Endothelial cell of umbilical vein (primary cell): ENCODE measurements around the gene TMEM253. TPM values are rescaled to one million over a fixed set of nuclear protein-coding genes. Genes with fewer than 3 reads are reported as not detected.

Experiments
- BruUV-seq: library from RNA; stranded (reverse); fragments of 400-500 nt; replicated peaks from 2 replicates; lab custom pipeline; 2021; lab: Mats Ljungman, UMichigan
- CTCF ChIA-PET: fragments of 300-600, 350-600 bp; sonication (Branson Sonifier 250); formaldehyde crosslinking; loops from one replicate; lab custom pipeline; 2021; ENCODE audit warnings: antibody characterized with exemption, inconsistent platforms; lab: Charles Lee
- POLR2A ChIA-PET: fragments of 300-600, 350-600 bp; sonication (Branson Sonifier 250); formaldehyde crosslinking; loops from one replicate; lab custom pipeline; 2021; ENCODE audit warnings: antibody characterized with exemption, inconsistent platforms; lab: Charles Lee
- DNase-seq: peaks from one replicate; pipeline ENCODE4 v3.0.0-alpha.2; 2011; ENCODE audit warnings: low read depth, low spot score
- FAIRE-seq: peaks from 2 replicates; lab custom pipeline; 2011; peaks lifted over from hg19 to GRCh38; lab: Jason Lieb, UNC
- H2AFZ ChIP-seq: 2 replicates; pipeline ENCODE4 v1.6.0; 2012; ENCODE audit warnings: low read depth, low read length, control low read depth, inconsistent platforms
- H3K27ac ChIP-seq: 2 replicates; pipeline ENCODE4 v1.5.1; 2011; ENCODE audit warnings: low read depth, mild to moderate bottlenecking, control low read depth, low read length, moderate library complexity; ENCODE audit not compliant: insufficient read depth
- H3K27me3 ChIP-seq, 2 experiments: 2 replicates each; pipeline versions ENCODE4 v1.6.0 to v1.6.1; 2011; ENCODE audit warnings: low read length in 2 of 2, mixed read lengths in 1 of 2; ENCODE audit not compliant: control insufficient read depth in 2 of 2, insufficient read depth in 2 of 2
- H3K36me3 ChIP-seq, 2 experiments: 2 replicates in 1 of 2; 3 replicates in 1 of 2; pipeline ENCODE4 v1.5.1; 2011; ENCODE audit warnings: low read length in 2 of 2, mild to moderate bottlenecking in 1 of 2, moderate library complexity in 1 of 2; ENCODE audit not compliant: control insufficient read depth in 2 of 2, insufficient read depth in 2 of 2; ENCODE audit errors: extremely low read depth in 1 of 2
- H3K4me1 ChIP-seq: 3 replicates; pipeline ENCODE4 v1.5.1; 2011; ENCODE audit warnings: mild to moderate bottlenecking, low read length; ENCODE audit not compliant: control insufficient read depth, insufficient read depth; ENCODE audit errors: extremely low read depth
- H3K4me2 ChIP-seq: 2 replicates; pipeline ENCODE4 v1.6.1; 2011; ENCODE audit warnings: low read length, control low read depth, mixed read lengths; ENCODE audit not compliant: insufficient read depth
- H3K4me3 ChIP-seq, 3 experiments: fragments of 200-600 bp in 1 of 3; sonication (generic), shearing (Covaris generic) in 1 of 3; replicated peaks in 1 of 3; 2 replicates each; pipeline ENCODE4 v1.5.1; 2011 to 2016; ENCODE audit warnings: control low read depth in 3 of 3, low read length in 3 of 3, mild to moderate bottlenecking in 2 of 3, inconsistent platforms in 1 of 3, low read depth in 1 of 3, moderate library complexity in 1 of 3; ENCODE audit not compliant: insufficient read depth in 1 of 3
- H3K79me2 ChIP-seq: 2 replicates; pipeline ENCODE4 v1.6.0; 2012; ENCODE audit warnings: low read length, inconsistent platforms; ENCODE audit not compliant: control insufficient read depth, insufficient read depth
- H3K9ac ChIP-seq: replicated peaks from 2 replicates; pipeline ENCODE3; 2011; ENCODE audit warnings: low read length, control low read depth; ENCODE audit not compliant: insufficient read depth; ENCODE audit errors: extremely low read depth
- H3K9me1 ChIP-seq: replicated peaks from 3 replicates; pipeline ENCODE4 v1.6.0; 2011; ENCODE audit warnings: mild to moderate bottlenecking, low read length; ENCODE audit not compliant: control insufficient read depth, insufficient read depth; ENCODE audit errors: extremely low read depth
- H3K9me3 ChIP-seq: replicated peaks from 2 replicates; pipeline ENCODE4 v1.5.1; 2012; ENCODE audit warnings: low read length, inconsistent platforms; ENCODE audit not compliant: control insufficient read depth, insufficient read depth
- H4K20me1 ChIP-seq: replicated peaks from 2 replicates; pipeline ENCODE3; 2011; ENCODE audit warnings: mild to moderate bottlenecking, low read length; ENCODE audit not compliant: control insufficient read depth, insufficient read depth; ENCODE audit errors: extremely low read depth
- EZH2 ChIP-seq: IDR thresholded peaks from 2 replicates; pipeline ENCODE4 v1.6.1; 2012; ENCODE audit warnings: borderline replicate concordance, low read depth, mild to moderate bottlenecking, moderate library complexity, low read length, inconsistent platforms; ENCODE audit not compliant: severe bottlenecking
- FOS ChIP-seq: IDR thresholded peaks from 2 replicates; pipeline ENCODE4 v1.6.1; 2011; ENCODE audit warnings: mild to moderate bottlenecking, low read length, moderate library complexity, borderline replicate concordance; ENCODE audit not compliant: insufficient read depth
- GATA2 ChIP-seq: IDR thresholded peaks from 2 replicates; pipeline ENCODE4 v1.7.0; 2011; ENCODE audit warnings: low read depth, mild to moderate bottlenecking, moderate library complexity, mixed read lengths, low read length; ENCODE audit not compliant: insufficient read length, insufficient read depth
- JUN ChIP-seq: IDR thresholded peaks from 2 replicates; pipeline ENCODE4 v1.6.1; 2011; ENCODE audit warnings: borderline replicate concordance, low read depth; ENCODE audit not compliant: insufficient read length, insufficient read depth
- MYC ChIP-seq: IDR thresholded peaks from one replicate; pipeline ENCODE4 v1.6.1; 2011; ENCODE audit warnings: mild to moderate bottlenecking, low read depth, low read length
- POLR2A ChIP-seq: IDR thresholded peaks from 2 replicates; pipeline ENCODE4 v1.6.1; 2012; ENCODE audit warnings: low read depth, mild to moderate bottlenecking, control low read depth, low read length
- POLR2AphosphoS5 ChIP-seq: IDR thresholded peaks from 2 replicates; pipeline ENCODE4 v1.6.1; 2012; ENCODE audit warnings: low read depth, mild to moderate bottlenecking, control low read depth, low read length, moderate library complexity; ENCODE audit not compliant: insufficient read depth
- dilution Hi-C: fragments of 300-500 bp; cut with MboI; formaldehyde crosslinking; loops from one replicate; pipeline ENCODE4 v1.15.0; 2019; ENCODE audit warnings: low sequenced_read_pairs; ENCODE audit not compliant: extremely low pct_ligation_motif_present
- intact Hi-C: fragments of 100-400 bp; cut with micrococcal nuclease; formaldehyde crosslinking; loops from one replicate; pipeline ENCODE4 v1.10.0; 2022
- polyA plus RNA-seq, 4 experiments: library from polyadenylated mRNA; depleted of rRNA in 3 of 4; stranded (reverse) in 3 of 4; unstranded in 1 of 4; fragments of >200 nt; gene quantifications; 2 replicates each; pipeline versions ENCODE4 v1.2.1 to v1.2.3, GENCODE V29; 2011 to 2012; ENCODE audit warnings: missing spikeins in 1 of 4
- total RNA-seq: library from RNA; stranded (reverse); gene quantifications from 2 replicates; pipeline ENCODE4 v1.2.3, GENCODE V29; 2021
- TF ChIP-seq, protein P1 (sequence below), 2 donors: IDR thresholded peaks; 1 replicate in 1 of 2; 2 replicates in 1 of 2; pipeline ENCODE4 v1.5.1; 2011; ENCODE audit warnings: low read length in 2 of 2, mild to moderate bottlenecking in 2 of 2, moderate library complexity in 2 of 2, control low read depth in 1 of 2, inconsistent platforms in 1 of 2, low read depth in 1 of 2; ENCODE audit not compliant: insufficient read depth in 1 of 2; ENCODE audit errors: extremely low read depth in 1 of 2
- TF ChIP-seq, protein P2 (sequence below): IDR thresholded peaks from 2 replicates; pipeline ENCODE4 v1.6.1; 2011; ENCODE audit not compliant: insufficient read depth, insufficient read length

The TMEM253 gene
- total and polyA plus RNA-seq, 2 donors (not counting 3 experiments of a cell fraction or from before 2014, with no cell fraction given): 0.25 TPM; not detected in 1

DNA sequence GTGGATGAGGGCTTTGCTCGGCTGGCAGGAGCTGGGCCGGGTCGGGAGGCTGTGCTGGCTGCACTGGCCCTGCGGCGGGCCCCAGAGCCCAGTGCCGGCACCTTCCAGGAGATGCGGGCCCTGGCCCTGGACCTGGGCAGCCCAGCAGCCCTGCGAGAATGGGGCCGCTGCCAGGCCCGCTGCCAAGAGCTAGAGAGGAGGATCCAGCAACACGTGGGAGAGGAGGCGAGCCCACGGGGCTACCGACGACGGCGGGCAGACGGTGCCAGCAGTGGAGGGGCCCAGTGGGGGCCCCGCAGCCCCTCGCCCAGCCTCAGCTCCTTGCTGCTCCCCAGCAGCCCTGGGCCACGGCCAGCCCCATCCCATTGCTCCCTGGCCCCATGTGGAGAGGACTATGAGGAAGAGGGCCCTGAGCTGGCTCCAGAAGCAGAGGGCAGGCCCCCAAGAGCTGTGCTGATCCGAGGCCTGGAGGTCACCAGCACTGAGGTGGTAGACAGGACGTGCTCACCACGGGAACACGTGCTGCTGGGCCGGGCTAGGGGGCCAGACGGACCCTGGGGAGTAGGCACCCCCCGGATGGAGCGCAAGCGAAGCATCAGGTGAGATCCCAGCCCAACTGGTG, 19.2 kb upstream of the TMEM253 start:
- Histone ChIP-seq H3K4me2 (no peak overlapping the region), H3K36me3 (peaks cover 0 to 3% of the 10 kb centered on the region in 2 experiments)
- dilution Hi-C loops: no loop called here

More for the DNA sequence above, 19.2 kb upstream of the TMEM253 start:
- FAIRE-seq (no peak), DNase-seq (no peak)
- Histone ChIP-seq H3K27ac (no peak overlapping the region), H2AFZ (no peak overlapping the region), H3K9me1 (no peaks in the 10 kb centered on the region), H3K9me3 (no peaks in the 10 kb centered on the region), H3K4me1 (no peaks in the 10 kb centered on the region), H4K20me1 (no peaks in the 10 kb centered on the region), H3K4me3 (no peak overlapping the region), H3K27me3 (no peaks in the 10 kb centered on the region), H3K79me2 (no peaks in the 10 kb centered on the region), H3K9ac (no peak overlapping the region)
- POLR2A ChIA-PET: no interaction called here
- CTCF ChIA-PET: interaction anchor here (1.0 to 3.5 kb wide), 4 partner anchors 11 to 22 kb away, joined by 3 to 17 read pairs (median 6); partner anchors contain the start of gene ARHGEF40
- no TSS peak for BruUV-seq
- TF ChIP-seq, protein P1, sequence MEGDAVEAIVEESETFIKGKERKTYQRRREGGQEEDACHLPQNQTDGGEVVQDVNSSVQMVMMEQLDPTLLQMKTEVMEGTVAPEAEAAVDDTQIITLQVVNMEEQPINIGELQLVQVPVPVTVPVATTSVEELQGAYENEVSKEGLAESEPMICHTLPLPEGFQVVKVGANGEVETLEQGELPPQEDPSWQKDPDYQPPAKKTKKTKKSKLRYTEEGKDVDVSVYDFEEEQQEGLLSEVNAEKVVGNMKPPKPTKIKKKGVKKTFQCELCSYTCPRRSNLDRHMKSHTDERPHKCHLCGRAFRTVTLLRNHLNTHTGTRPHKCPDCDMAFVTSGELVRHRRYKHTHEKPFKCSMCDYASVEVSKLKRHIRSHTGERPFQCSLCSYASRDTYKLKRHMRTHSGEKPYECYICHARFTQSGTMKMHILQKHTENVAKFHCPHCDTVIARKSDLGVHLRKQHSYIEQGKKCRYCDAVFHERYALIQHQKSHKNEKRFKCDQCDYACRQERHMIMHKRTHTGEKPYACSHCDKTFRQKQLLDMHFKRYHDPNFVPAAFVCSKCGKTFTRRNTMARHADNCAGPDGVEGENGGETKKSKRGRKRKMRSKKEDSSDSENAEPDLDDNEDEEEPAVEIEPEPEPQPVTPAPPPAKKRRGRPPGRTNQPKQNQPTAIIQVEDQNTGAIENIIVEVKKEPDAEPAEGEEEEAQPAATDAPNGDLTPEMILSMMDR (IDR thresholded peaks at IDR 0.05; ENCODE audit: extremely low read depth in 1 of 2, insufficient read depth in 1 of 2, low read depth in 1 of 2, low read length in 2 of 2): no peak
- TF ChIP-seq, protein P2, sequence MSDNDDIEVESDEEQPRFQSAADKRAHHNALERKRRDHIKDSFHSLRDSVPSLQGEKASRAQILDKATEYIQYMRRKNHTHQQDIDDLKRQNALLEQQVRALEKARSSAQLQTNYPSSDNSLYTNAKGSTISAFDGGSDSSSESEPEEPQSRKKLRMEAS: no peak
- TF ChIP-seq FOS (no peak), POLR2AphosphoS5 (no peak), MYC (no peak), GATA2 (no peak), JUN (no peak), EZH2 (no peak), POLR2A (no peak)
- intact Hi-C loops: no loop called here
